HT-29 (cell line): ENCODE measurements around the gene MBTPS1. TPM values are rescaled to one million over a fixed set of nuclear protein-coding genes. Genes with fewer than 3 reads are reported as not detected.

Source experiments
- DNase-seq: peaks from one replicate; pipeline ENCODE4 v3.0.0-alpha.2; 2015; ENCODE audit warnings: low spot score
- total RNA-seq: library from RNA; depleted of rRNA; stranded (reverse); fragments of >200 nt; shearing (Covaris generic); gene quantifications from 2 replicates; pipeline ENCODE4 v1.2.3, GENCODE V29; 2014

Gene MBTPS1
- total RNA-seq, 1 experiment from 2014 or later: 57.4 TPM

GRCh38 chr16:84038469-84038868 is 78.3 kb downstream of the MBTPS1 start:
- DNase-seq: no peak

GRCh38 chr16:84036982-84037425 is 79.7 kb downstream of the MBTPS1 start:
- DNase-seq: no peak

- no peak for DNase-seq
These were observed 80.6 kb downstream of the MBTPS1 start for GRCh38 chr16:84036131-84036530.

GRCh38 chr16:84034516-84034915 is 82.2 kb downstream of the MBTPS1 start:
- no peak for DNase-seq

DNA sequence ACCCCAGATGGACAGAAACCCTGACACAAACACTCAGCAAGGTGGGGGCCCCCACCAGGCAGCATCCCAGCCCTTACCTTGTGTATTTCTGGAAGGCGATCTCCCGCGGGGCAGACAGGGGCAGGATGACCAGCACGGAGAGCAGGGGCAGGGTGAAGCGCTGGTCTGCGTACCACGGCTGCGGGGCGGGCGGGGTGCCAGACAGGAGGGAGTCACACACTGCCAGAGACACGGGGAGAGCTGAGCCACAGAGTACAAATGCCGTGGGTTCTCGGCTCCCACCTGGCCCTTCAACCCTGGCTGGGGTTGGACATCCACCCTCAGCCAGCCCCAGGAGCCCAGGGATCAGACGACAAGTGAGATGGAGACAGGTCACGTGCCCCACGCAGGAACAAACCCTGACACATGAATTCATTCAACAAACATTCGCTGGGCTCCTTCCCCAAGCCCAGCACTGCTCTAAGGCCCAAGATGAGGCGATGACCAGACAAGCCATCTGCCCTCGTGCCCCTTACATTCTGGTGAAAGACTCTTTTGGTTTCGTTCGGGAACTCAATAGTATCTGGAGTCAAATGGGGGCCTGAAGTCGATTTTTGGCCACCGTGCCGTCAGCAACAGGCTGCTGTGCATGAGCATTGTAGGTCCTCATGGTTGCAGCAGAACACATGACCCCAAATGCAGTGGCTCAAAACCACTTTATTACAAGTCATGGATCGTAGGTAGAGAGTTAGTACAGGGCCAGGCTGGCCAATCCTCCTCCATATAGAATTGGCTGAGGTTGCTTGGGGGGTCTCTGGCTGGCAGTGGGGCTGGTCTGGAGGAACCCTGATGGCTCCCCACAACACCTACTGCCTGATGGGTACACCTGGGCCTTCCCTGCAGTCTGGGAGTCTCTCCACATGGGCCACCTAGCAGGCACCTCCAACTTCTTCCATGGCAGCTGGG is 83.2 kb downstream of the MBTPS1 start:
- no peak for DNase-seq

GRCh38 chr16:84032458-84033178 is 84.1 kb downstream of the MBTPS1 start:
- no peak for DNase-seq

- no peak for DNase-seq
These were observed 85.2 kb downstream of the MBTPS1 start for GRCh38 chr16:84031556-84031955.

- DNase-seq: no peak
These were observed 87.3 kb downstream of the MBTPS1 start for GRCh38 chr16:84029297-84030047.

DNA sequence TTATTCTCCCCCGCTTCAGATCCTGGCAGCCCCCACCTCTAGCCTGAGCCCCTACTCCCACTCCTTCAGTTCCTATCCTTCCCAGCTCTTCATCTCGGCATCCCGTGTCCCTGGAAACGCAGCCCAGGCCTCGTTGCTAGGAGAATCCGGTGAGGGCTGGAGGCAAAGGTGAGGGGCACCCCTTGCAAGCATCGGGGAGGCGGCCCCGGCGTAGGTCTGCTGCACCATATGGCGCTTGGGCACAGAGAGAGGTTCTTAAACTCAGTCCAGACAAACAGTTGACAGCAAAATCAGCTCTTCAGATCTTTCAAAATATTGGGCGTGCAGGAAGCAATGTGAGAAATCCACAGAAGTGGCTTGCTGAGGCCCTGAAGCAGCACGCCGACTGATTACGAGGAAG is 89.1 kb downstream of the MBTPS1 start:
- DNase-seq: no peak

DNA sequence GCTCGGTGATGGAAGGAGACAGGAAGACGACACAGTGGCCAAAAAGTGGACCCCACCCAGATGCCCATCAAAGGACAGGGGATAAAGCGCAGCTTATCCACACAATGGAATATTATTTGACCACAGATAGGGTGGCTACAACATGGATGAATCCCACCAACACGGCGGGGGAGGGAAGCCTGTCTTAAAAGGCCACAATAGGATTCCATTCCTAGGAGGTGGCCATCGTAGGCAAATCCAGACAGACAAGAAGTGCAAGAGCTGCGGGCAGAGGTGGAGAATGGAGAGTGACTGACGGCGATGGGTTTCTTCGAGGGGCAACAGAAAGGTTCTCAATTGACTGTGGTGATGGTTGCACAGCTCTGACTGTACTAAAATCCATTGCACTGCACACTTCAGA is 90.1 kb downstream of the MBTPS1 start:
- no peak for DNase-seq

DNA sequence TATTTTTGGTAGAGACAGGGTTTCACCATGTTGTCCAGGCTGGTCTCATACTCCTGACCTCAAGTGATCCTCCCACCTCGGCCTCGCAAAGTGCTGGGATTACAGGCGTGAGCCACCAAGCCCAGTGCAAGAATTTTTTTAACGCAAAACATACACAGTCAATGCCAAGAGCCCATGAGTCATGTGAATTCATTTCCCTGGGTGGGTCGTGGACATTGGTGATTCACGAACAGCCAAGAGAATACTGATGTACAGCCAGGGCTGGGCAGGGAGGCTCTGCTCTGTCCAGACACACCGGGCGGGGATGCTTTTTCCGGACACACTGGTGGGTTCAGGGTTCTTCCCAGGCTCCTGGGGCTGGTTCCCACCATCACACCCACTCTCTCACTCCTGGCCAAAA is 91.9 kb downstream of the MBTPS1 start:
- DNase-seq: peak; percentile 61

- no peak for DNase-seq
These were observed 94.1 kb downstream of the MBTPS1 start for GRCh38 chr16:84022644-84023043.

DNA sequence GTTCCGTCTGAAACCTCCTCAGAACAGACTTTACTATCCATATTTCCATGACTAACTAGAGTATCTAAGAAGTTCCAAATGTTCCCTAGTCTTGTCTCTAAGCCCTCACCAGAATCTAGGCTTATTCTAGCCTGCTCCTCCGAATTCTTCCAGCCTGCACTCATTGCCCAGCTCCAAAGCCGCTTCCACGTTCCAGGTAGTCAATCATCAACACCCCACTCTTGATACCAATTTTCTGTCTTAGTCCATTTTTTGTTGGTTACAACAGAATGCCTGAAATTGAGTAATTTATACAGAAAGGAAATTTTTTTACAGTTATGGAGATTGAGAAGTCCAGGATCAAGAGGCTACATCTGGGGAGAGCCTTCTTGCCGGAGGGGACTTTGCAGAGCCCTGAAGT is 95.3 kb downstream of the MBTPS1 start:
- DNase-seq: no peak

GRCh38 chr16:84020353-84020752 is 96.4 kb downstream of the MBTPS1 start:
- DNase-seq: no peak

- no peak for DNase-seq
These were observed 98.0 kb downstream of the MBTPS1 start for GRCh38 chr16:84018710-84019109.

GRCh38 chr16:84016477-84016876 is 100.3 kb downstream of the MBTPS1 start:
- DNase-seq: no peak

DNA sequence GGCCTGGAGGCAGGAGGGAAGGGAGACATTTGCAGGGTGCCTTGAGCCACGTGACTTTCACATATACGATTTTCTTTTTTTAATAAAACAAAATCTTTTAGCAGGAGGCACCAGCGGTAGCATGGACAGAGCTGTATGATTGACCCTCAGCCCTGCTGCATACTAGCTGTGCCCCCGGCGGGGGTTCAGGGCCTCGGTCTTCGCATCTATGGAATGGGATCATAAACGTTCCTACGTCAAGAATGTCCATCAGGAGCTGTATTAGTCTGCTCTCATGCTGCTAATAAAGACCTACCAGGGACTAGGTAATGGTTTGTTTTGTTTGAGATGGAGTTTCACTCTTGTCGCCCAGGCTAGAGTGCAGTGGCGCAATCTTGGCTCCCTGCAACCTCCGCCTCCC is 101.3 kb downstream of the MBTPS1 start:
- DNase-seq: no peak

GRCh38 chr16:84014570-84015327 is 102.0 kb downstream of the MBTPS1 start:
- DNase-seq: no peak

- DNase-seq: peak; percentile 98
These were observed 102.8 kb downstream of the MBTPS1 start for GRCh38 chr16:84013787-84014569.

GRCh38 chr16:84009282-84009681 is 107.5 kb downstream of the MBTPS1 start:
- no peak for DNase-seq
